HCT116 (cell line): ENCODE results near the gene HPS3. TPM values are rescaled to one million over a fixed set of nuclear protein-coding genes. Genes with fewer than 3 reads are reported as not detected.

ENCODE experiments used
- ATAC-seq: fragments of 200-7000 bp; cut with Tn5 transposase; 2 replicates; pipeline ENCODE4 v1.9.1; 2020; ENCODE audit warnings: mild to moderate bottlenecking, moderate library complexity
- BruUV-seq: library from RNA; stranded (reverse); fragments of 400-500 nt; replicated peaks from 2 replicates; lab custom pipeline; 2021; lab: Mats Ljungman, UMichigan
- CTCF ChIA-PET: fragments of 300-600 bp; sonication (Branson Sonifier 250); formaldehyde crosslinking; loops from one replicate; lab custom pipeline; 2021; ENCODE audit warnings: antibody characterized with exemption; lab: Charles Lee
- POLR2A ChIA-PET: fragments of 300-600, 350-600 bp; sonication (Branson Sonifier 250); formaldehyde crosslinking; loops from one replicate; lab custom pipeline; 2021; ENCODE audit warnings: antibody characterized with exemption; lab: Charles Lee
- RAD21 ChIA-PET, 2 experiments: fragments of 300-600 bp; sonication (Branson Sonifier 250); formaldehyde crosslinking; loops; one replicate each; lab custom pipeline; 2023; ENCODE audit warnings: low total read pairs in 2 of 2; ENCODE audit not compliant: uncharacterized antibody in 2 of 2, unreplicated experiment in 2 of 2, low non-redundant PET in 1 of 2; lab: Charles Lee
- DNase-seq: peaks from one replicate; pipeline ENCODE4 v3.0.0-alpha.2; 2010; ENCODE audit warnings: low read depth, low spot score
- H2AFZ ChIP-seq: fragments of 200-600 bp; shearing (Covaris generic), sonication (generic); 2 replicates; pipeline ENCODE4 v1.6.1; 2017; ENCODE audit warnings: low read depth, mixed run types, mixed read lengths, antibody characterized with exemption, low read length; ENCODE audit not compliant: poor library complexity, severe bottlenecking
- H3K27ac ChIP-seq: 2 replicates; pipeline ENCODE4 v1.5.1; 2012; ENCODE audit warnings: low read depth, low read length
- H3K27me3 ChIP-seq: fragments of 200-600 bp; sonication (generic); 2 replicates; pipeline ENCODE4 v1.6.1; 2016; ENCODE audit warnings: mixed run types, low read length, mixed read lengths; ENCODE audit not compliant: insufficient read depth
- H3K36me3 ChIP-seq, 2 experiments: fragments of 200-500 bp in 1 of 2; fragments of 200-600 bp in 1 of 2; sonication (Bioruptor generic) in 1 of 2; sonication (generic) in 1 of 2; 2 replicates each; pipeline versions ENCODE4 v1.5.1 to v1.6.1; 2014 to 2016; ENCODE audit warnings: low read length in 2 of 2, inconsistent platforms in 1 of 2, mixed read lengths in 1 of 2, mixed run types in 1 of 2; ENCODE audit not compliant: insufficient read depth in 2 of 2, control insufficient read depth in 1 of 2
- H3K4me1 ChIP-seq, 2 experiments: fragments of 200-600 bp in 1 of 2; sonication (generic) in 1 of 2; 2 replicates each; pipeline versions ENCODE4 v1.5.1 to v1.6.1; 2012 to 2017; ENCODE audit warnings: low read length in 2 of 2, inconsistent platforms in 1 of 2, mild to moderate bottlenecking in 1 of 2, mixed read lengths in 1 of 2, mixed run types in 1 of 2, moderate library complexity in 1 of 2; ENCODE audit not compliant: insufficient read depth in 2 of 2, control insufficient read depth in 1 of 2
- H3K4me2 ChIP-seq: fragments of 200-600 bp; sonication (generic); 2 replicates; pipeline ENCODE4 v1.6.1; 2017; ENCODE audit warnings: mixed run types, low read length, mixed read lengths
- H3K4me3 ChIP-seq, 2 experiments: fragments of 200-600 bp in 1 of 2; sonication (generic) in 1 of 2; replicated peaks in 1 of 2; 2 replicates each; pipeline ENCODE4 v1.5.1; 2011 to 2016; ENCODE audit warnings: low read length in 2 of 2, control low read depth in 1 of 2, low read depth in 1 of 2, mild to moderate bottlenecking in 1 of 2, mixed read lengths in 1 of 2, mixed run types in 1 of 2
- H3K79me2 ChIP-seq: fragments of 200-600 bp; sonication (generic); 2 replicates; pipeline ENCODE4 v1.6.1; 2017; ENCODE audit warnings: mild to moderate bottlenecking, mixed run types, low read length, moderate library complexity, mixed read lengths; ENCODE audit not compliant: insufficient read depth
- H3K9ac ChIP-seq: fragments of 200-600 bp; sonication (generic); 2 replicates; pipeline ENCODE4 v1.6.1; 2016; ENCODE audit warnings: low read length, mixed read lengths
- H3K9me2 ChIP-seq: fragments of 200-600 bp; sonication (generic), shearing (Covaris generic); 2 replicates; pipeline ENCODE4 v1.6.1; 2017; ENCODE audit warnings: mixed run types, mild to moderate bottlenecking, moderate library complexity; ENCODE audit not compliant: insufficient read depth
- H3K9me3 ChIP-seq, 2 experiments: fragments of 200-500 bp in 1 of 2; fragments of 200-600 bp in 1 of 2; sonication (Bioruptor generic) in 1 of 2; sonication (generic) in 1 of 2; 2 replicates each; pipeline ENCODE4 v1.6.1; 2014 to 2017; ENCODE audit warnings: low read length in 2 of 2, mixed read lengths in 2 of 2, inconsistent platforms in 1 of 2, low read depth in 1 of 2, mild to moderate bottlenecking in 1 of 2, mixed run types in 1 of 2, moderate library complexity in 1 of 2; ENCODE audit not compliant: control insufficient read depth in 1 of 2, insufficient read depth in 1 of 2
- H4K20me1 ChIP-seq: fragments of 200-600 bp; sonication (generic), shearing (Covaris generic); 2 replicates; pipeline ENCODE4 v1.6.1; 2017; ENCODE audit warnings: mixed run types, mild to moderate bottlenecking, moderate library complexity; ENCODE audit not compliant: insufficient read depth
- EGR1 ChIP-seq: IDR thresholded peaks from 2 replicates; pipeline ENCODE4 v1.6.1; 2012; ENCODE audit warnings: low read depth
- ELF1 ChIP-seq: IDR thresholded peaks from 2 replicates; pipeline ENCODE4 v1.6.1; 2012; ENCODE audit warnings: low read depth, borderline replicate concordance
- EZH2 ChIP-seq: fragments of 200-600 bp; sonication (generic); IDR thresholded peaks from 2 replicates; pipeline ENCODE4 v1.6.1; 2017; ENCODE audit warnings: antibody characterized with exemption, mixed run types
- EZH2phosphoT487 ChIP-seq: fragments of 200-600 bp; IDR thresholded peaks from 2 replicates; pipeline ENCODE4 v1.6.1; 2018; ENCODE audit warnings: antibody characterized with exemption, borderline replicate concordance
- FOSL1 ChIP-seq: IDR thresholded peaks from 2 replicates; pipeline ENCODE4 v1.6.1; 2012; ENCODE audit warnings: low read depth
- POLR2A ChIP-seq: IDR thresholded peaks from 2 replicates; pipeline ENCODE4 v1.7.0; 2011; ENCODE audit warnings: borderline replicate concordance; ENCODE audit not compliant: insufficient read depth, insufficient read length; ENCODE audit errors: extremely low read depth
- SRF ChIP-seq: IDR thresholded peaks from 2 replicates; pipeline ENCODE4 v1.6.1; 2012; ENCODE audit warnings: low read depth
- TCF7L2 ChIP-seq: IDR thresholded peaks from 2 replicates; pipeline ENCODE4 v1.7.0; 2011; ENCODE audit warnings: borderline replicate concordance, inconsistent platforms; ENCODE audit not compliant: insufficient read depth, insufficient read length; ENCODE audit errors: extremely low read depth
- YY1 ChIP-seq: IDR thresholded peaks from 2 replicates; pipeline ENCODE4 v1.6.1; 2011; ENCODE audit warnings: low read length, low read depth, moderate library complexity, mild to moderate bottlenecking; ENCODE audit not compliant: insufficient replicate concordance; ENCODE audit errors: extremely low read depth
- ZFX ChIP-seq: fragments of 450-650 bp; IDR thresholded peaks from 2 replicates; pipeline ENCODE4 v1.6.1; 2017
- intact Hi-C: fragments of 100-400 bp; cut with micrococcal nuclease; formaldehyde crosslinking; loops from 2 replicates; pipeline ENCODE4 v1.10.0; 2022
- total RNA-seq: library from RNA; stranded (reverse); gene quantifications from one replicate; pipeline ENCODE4 v1.2.1, GENCODE V29; 2021; ENCODE audit not compliant: unreplicated experiment
- TF ChIP-seq, protein P1 (sequence below): IDR thresholded peaks from 2 replicates; pipeline ENCODE4 v1.6.1; 2011; ENCODE audit warnings: mild to moderate bottlenecking, low read length, moderate library complexity; ENCODE audit not compliant: insufficient replicate concordance; ENCODE audit errors: extremely low read depth
- TF ChIP-seq, protein P2 (sequence below): IDR thresholded peaks from 2 replicates; pipeline ENCODE4 v1.6.1; 2012
- TF ChIP-seq, protein P3 (sequence below): IDR thresholded peaks from 2 replicates; pipeline ENCODE4 v1.6.1; 2012; ENCODE audit warnings: low read depth
- TF ChIP-seq, protein P4 (sequence below), 3 experiments: fragments of 200-600 bp in 1 of 3; sonication (generic) in 1 of 3; IDR thresholded peaks in 2 of 3; conservative IDR thresholded peaks in 1 of 3; 2 replicates each; pipeline ENCODE4 v1.5.1; 2012 to 2017; ENCODE audit warnings: low read depth in 2 of 3, low read length in 2 of 3, antibody characterized with exemption in 1 of 3, borderline replicate concordance in 1 of 3, control low read depth in 1 of 3, mild to moderate bottlenecking in 1 of 3, mixed read lengths in 1 of 3, mixed run types in 1 of 3, moderate library complexity in 1 of 3; ENCODE audit not compliant: insufficient read depth in 1 of 3

Gene HPS3
- total RNA-seq, 1 experiment from 2014 or later, result 17.1 TPM

DNA sequence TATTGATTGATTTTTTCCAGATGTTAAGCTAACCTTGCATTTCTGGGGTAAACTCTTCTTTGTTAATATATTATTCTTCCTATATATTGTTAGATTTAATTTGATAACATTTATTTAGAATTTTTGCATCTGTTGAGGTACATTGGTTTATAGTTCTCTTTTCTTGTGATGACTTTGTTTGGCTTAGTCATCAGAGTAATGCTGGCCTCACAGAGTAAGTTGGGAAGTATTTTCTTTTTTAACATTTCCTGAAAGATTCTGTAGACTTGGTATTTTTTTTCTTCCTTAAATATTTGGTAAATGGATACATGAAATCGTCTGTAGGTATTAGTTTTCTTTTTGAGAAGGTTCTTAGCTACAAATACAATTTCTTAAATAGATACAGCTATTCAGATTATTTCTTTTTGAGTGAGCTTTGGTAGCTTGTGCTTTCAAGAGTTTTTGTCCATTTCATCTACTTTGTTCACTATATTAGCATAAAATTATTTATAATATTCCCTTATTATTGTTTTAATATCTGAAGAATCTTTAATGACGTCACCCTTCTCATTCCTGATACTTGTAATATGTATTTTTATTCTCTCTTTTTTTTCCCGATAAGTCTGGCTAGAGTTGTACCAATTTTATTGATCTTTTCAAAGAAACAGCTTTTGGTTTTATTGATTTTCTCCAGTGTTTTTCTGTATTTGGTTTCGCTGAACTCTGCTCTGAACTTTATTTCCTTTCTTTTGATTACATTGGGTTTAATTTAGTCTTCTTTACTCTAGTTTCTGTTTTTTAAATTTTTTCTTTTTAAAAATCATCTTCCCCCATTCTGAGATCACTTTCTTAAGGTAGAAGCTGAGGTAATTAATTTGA is 6.5 kb upstream of the HPS3 start:
- CTCF ChIA-PET, result interaction anchor here (0.9 to 1.0 kb wide), 2 partner anchors 149 to 152 kb away, joined by 3 to 4 read pairs; no protein-coding TSS in a partner anchor
- Histone ChIP-seq H2AFZ (no peak overlapping the region), H3K36me3 (no peaks in the 10 kb centered on the region), H4K20me1 (no peaks in the 10 kb centered on the region), H3K27ac (no peak overlapping the region), H3K79me2 (no peaks in the 10 kb centered on the region), H3K27me3 (no peaks in the 10 kb centered on the region), H3K9me3 (no peaks in the 10 kb centered on the region), H3K9me2 (no peaks in the 10 kb centered on the region)
- ATAC-seq, result no peak
- BruUV-seq, result no TSS peak
- TF ChIP-seq FOSL1, result no peak
- TF ChIP-seq SRF, result no peak
- TF ChIP-seq POLR2A, result no peak
- TF ChIP-seq, protein P1, sequence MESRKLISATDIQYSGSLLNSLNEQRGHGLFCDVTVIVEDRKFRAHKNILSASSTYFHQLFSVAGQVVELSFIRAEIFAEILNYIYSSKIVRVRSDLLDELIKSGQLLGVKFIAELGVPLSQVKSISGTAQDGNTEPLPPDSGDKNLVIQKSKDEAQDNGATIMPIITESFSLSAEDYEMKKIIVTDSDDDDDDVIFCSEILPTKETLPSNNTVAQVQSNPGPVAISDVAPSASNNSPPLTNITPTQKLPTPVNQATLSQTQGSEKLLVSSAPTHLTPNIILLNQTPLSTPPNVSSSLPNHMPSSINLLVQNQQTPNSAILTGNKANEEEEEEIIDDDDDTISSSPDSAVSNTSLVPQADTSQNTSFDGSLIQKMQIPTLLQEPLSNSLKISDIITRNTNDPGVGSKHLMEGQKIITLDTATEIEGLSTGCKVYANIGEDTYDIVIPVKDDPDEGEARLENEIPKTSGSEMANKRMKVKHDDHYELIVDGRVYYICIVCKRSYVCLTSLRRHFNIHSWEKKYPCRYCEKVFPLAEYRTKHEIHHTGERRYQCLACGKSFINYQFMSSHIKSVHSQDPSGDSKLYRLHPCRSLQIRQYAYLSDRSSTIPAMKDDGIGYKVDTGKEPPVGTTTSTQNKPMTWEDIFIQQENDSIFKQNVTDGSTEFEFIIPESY, result no peak
- TF ChIP-seq, protein P2, sequence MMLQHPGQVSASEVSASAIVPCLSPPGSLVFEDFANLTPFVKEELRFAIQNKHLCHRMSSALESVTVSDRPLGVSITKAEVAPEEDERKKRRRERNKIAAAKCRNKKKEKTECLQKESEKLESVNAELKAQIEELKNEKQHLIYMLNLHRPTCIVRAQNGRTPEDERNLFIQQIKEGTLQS, result no peak
- TF ChIP-seq EGR1, result no peak
- TF ChIP-seq EZH2, result no peak
- TF ChIP-seq ELF1, result no peak
- TF ChIP-seq, protein P3, sequence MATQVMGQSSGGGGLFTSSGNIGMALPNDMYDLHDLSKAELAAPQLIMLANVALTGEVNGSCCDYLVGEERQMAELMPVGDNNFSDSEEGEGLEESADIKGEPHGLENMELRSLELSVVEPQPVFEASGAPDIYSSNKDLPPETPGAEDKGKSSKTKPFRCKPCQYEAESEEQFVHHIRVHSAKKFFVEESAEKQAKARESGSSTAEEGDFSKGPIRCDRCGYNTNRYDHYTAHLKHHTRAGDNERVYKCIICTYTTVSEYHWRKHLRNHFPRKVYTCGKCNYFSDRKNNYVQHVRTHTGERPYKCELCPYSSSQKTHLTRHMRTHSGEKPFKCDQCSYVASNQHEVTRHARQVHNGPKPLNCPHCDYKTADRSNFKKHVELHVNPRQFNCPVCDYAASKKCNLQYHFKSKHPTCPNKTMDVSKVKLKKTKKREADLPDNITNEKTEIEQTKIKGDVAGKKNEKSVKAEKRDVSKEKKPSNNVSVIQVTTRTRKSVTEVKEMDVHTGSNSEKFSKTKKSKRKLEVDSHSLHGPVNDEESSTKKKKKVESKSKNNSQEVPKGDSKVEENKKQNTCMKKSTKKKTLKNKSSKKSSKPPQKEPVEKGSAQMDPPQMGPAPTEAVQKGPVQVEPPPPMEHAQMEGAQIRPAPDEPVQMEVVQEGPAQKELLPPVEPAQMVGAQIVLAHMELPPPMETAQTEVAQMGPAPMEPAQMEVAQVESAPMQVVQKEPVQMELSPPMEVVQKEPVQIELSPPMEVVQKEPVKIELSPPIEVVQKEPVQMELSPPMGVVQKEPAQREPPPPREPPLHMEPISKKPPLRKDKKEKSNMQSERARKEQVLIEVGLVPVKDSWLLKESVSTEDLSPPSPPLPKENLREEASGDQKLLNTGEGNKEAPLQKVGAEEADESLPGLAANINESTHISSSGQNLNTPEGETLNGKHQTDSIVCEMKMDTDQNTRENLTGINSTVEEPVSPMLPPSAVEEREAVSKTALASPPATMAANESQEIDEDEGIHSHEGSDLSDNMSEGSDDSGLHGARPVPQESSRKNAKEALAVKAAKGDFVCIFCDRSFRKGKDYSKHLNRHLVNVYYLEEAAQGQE, result no peak
- TF ChIP-seq ZFX, result no peak
- no peak for TF ChIP-seq YY1
- no peak for TF ChIP-seq EZH2phosphoT487
- TF ChIP-seq, protein P4, sequence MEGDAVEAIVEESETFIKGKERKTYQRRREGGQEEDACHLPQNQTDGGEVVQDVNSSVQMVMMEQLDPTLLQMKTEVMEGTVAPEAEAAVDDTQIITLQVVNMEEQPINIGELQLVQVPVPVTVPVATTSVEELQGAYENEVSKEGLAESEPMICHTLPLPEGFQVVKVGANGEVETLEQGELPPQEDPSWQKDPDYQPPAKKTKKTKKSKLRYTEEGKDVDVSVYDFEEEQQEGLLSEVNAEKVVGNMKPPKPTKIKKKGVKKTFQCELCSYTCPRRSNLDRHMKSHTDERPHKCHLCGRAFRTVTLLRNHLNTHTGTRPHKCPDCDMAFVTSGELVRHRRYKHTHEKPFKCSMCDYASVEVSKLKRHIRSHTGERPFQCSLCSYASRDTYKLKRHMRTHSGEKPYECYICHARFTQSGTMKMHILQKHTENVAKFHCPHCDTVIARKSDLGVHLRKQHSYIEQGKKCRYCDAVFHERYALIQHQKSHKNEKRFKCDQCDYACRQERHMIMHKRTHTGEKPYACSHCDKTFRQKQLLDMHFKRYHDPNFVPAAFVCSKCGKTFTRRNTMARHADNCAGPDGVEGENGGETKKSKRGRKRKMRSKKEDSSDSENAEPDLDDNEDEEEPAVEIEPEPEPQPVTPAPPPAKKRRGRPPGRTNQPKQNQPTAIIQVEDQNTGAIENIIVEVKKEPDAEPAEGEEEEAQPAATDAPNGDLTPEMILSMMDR (IDR thresholded peaks at IDR 0.05 in 2 of 3, conservative IDR thresholded peaks at IDR 0.05 in 1 of 3; ENCODE audit: borderline replicate concordance in 1 of 3, insufficient read depth in 1 of 3, low read depth in 2 of 3, low read length in 2 of 3), result no peak
- no peak for TF ChIP-seq TCF7L2
- TF ChIP-seq, all 23 proteins: peak for 0
- H3K4me2 ChIP-seq, result no peak overlapping the region
- 0 out of 4 replicates have a peak, but pooled peaks cover 0 to 3% of the 10 kb centered on the region in 2 experiments for H3K4me1 ChIP-seq
- POLR2A ChIA-PET, result no interaction called here
- no peak for DNase-seq
- no peak overlapping the region for H3K9ac ChIP-seq
- intact Hi-C loops, result no loop called here
- H3K4me3 ChIP-seq, result no peak overlapping the region
- RAD21 ChIA-PET, result no interaction called here
